HG02938 (cell line): Measurements from ENCODE around the gene RALGPS2.
A peak's percentile ranks its signal among the peaks of the same experiment; 100 is the strongest.
"Not testable (repeated sequence)": the region's sequence is repeated elsewhere in the genome, so short reads cannot be mapped to it uniquely, and the experiment has no call there.

ENCODE experiments used
- ATAC-seq: cut with Tn5 transposase; IDR thresholded peaks from one replicate; pipeline ENCODE4 v1.9.1; 2021; ENCODE audit warnings: mild to moderate bottlenecking, moderate library complexity; ENCODE audit not compliant: unreplicated experiment

RALGPS2 gene

GRCh38 chr1:178723546-178723945, 1.5 kb upstream of the RALGPS2 start:
- no peak for ATAC-seq

DNA sequence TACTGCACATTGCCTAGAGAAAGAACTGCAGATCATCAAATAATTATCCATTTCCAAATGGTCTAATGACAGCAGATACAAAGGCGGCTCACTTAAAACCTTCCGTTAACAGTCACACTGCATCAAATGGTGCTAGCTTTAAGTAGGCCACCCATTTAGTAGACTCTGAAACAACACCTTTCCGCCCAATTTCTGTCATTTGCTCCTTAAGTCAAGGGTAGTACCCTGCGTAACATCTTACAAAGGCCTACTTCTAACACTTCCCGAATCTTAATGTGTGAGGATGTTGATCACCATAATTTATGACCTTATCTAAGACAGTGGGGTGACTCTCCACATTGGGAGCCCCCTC, 692 bp upstream of the RALGPS2 start:
- ATAC-seq = no peak

DNA sequence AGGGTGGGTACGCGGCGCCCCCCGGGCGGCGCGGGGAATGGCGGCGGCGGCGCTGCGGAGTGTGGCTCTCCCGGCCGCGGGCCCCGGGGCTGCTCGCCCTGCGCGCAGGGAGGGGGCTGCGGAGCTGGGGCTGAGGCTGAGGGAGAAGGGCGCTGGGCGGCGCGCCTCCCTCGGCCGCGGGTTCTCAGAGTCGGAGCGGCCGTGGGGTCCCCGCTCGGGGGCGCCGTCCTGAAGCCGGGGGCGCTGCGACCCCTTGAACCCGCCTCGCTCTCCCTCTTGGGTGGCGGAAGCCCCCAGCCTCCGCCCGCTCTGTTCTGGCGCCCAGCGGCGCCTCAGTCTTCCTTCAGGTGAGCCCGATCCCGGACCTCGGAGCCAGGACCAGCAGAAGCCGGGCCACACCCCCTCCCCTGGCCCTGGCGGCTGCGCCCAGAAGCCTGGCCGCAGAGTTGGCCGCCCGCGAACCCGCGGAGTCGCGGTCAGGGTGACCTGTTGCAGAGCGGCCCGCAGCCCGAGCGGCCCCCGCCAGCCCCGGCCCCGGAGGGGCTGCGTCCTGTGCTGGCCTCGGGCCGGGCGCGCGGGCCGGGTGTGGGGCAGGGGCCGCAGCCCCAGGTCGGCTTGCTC, 532 bp downstream of the RALGPS2 start:
- ATAC-seq = peak; percentile 43

DNA sequence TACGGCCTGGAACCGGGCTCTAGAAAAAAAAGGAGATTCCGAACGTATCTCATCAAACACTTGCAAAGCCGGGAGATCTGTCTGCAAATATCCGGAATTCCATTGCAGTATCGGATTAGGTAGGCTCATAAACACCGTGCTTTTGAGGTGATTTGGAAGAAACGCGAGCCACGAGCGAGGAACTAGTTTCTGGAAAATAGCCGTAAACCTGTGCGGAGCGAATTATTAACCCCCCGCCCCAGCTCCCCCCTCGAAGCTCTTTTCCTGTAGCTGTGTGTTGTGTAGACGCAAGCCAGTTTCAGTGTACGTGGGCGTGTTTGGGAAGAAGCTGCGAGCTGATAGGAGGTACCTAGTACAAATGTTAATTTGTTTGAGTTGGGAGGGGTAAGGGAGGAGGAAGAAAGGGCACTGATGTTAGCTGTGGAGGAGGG, 1.1 kb downstream of the RALGPS2 start:
- ATAC-seq = peak; percentile 59

DNA sequence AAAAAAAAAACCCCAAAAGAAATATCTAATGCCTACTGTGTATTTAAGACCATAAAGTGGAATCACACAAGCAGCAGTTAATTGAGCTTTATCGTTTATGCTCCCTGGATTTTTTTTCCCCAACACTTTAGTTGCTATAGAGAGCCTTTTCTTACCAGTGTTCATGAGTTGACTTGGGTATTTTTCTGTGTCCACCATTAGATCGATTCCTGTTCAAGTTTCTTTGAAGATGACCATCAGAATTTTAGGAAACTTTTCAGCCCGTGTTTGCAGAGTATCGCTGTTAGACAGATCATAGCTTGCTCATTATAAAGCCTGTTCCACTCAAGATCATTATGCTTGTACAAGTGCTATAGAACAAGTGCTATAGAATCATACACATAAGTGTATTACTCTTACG, 1.5 kb downstream of the RALGPS2 start:
- ATAC-seq = no peak

GRCh38 chr1:178727014-178727895, 2.2 kb downstream of the RALGPS2 start:
- no peak for ATAC-seq

DNA sequence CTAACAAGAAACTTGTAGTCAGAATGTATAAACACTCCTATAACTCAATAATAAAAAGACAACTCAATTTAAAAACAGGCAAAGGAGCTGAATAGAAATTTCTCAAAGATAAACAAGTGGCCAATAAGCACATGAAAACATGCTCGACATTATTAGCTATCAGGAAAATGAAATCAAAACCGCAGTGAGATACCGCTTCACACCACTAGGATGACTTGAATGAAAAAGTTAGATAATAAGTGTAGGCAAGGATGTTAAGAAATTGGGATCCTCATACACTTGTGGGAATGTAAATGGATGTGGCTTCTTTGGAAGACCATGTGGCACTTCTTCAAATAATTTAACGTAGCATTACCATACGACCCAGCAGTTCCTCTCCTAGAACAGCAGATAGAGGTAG, 8.9 kb downstream of the RALGPS2 start:
- no peak for ATAC-seq

DNA sequence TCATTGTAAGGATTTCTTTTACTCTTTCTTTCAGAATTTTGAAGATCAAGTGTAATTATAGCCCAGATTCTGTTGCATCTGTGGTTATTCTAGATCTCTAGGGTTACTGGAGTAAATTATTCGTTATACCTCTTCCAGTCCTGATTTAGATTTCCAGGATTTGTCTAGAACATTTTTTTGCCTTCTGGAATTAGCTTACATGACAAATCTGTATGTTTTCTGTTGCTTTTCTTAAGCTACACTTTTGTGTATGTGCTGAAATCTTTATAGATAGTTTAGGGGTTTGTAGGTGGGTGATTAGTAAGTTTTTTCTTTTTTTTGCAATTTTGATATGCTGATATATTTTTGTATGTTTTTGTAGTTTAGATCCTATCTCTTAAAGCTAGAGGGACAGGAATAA, 13.7 kb downstream of the RALGPS2 start:
- no peak for ATAC-seq

- no peak for ATAC-seq
Measured at GRCh38 chr1:178739285-178740045, 14.4 kb downstream of the RALGPS2 start.

GRCh38 chr1:178740491-178740890, 15.4 kb downstream of the RALGPS2 start:
- no peak for ATAC-seq

GRCh38 chr1:178740924-178741323, 15.9 kb downstream of the RALGPS2 start:
- ATAC-seq = no peak

DNA sequence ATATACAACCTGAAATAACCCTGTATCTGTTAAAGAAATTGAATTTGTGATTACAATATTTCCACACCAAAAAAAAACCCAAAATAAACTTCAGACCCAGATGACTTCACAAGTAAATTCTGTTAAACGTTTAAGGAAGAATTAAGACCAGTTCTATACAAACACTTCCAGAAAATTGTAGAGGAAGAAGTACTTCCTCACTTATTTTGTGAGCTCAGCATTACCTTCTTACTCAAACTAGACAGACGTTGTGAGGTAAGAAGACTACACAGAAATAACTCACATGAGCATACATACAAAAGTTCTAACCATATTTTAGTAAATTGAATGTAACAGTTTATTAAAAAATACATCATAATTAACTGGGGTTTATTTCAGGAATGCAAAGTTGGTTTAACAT, 18.8 kb downstream of the RALGPS2 start:
- no peak for ATAC-seq

DNA sequence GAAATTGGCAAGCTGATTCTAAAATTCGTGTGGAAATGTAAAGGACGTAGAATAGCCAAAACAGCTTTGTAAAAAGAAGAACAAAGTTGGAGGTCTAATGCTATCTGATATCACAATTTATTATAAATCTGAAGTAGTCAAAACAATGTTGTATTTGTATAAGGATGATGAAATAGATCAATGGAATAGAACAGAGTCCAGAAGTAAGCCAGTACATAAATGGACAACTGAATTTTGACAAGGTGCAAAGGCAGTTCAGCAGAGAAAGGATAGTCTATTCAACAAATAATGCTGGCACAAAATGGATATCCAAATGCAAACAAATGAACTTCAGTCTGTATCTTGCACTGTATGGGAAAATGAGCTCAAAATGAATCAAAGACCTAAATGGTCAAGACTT, 20.2 kb downstream of the RALGPS2 start:
- no peak for ATAC-seq

GRCh38 chr1:178746345-178746744, 21.3 kb downstream of the RALGPS2 start:
- no peak for ATAC-seq

DNA sequence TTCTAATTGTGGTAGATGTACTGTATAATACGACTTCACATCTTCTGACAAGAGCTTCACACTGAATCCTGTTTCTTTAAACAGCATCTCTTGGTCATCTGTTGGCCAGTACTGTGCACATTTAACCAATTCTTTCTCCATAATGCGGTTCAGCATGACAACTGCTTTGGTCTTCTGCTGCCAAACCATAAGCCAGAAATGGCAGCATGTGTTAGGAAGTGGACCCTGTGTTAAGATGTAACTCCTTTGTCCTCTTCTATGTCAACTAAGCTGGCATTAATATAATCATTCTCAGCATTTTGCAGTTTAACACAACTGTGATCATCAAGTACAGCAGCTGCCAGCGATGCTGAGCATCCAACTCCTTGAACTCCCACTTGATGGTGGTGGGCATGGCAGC, 22.3 kb downstream of the RALGPS2 start:
- ATAC-seq = not testable (repeated sequence)

- ATAC-seq = no peak
Measured at GRCh38 chr1:178749581-178750166, 24.6 kb downstream of the RALGPS2 start.

DNA sequence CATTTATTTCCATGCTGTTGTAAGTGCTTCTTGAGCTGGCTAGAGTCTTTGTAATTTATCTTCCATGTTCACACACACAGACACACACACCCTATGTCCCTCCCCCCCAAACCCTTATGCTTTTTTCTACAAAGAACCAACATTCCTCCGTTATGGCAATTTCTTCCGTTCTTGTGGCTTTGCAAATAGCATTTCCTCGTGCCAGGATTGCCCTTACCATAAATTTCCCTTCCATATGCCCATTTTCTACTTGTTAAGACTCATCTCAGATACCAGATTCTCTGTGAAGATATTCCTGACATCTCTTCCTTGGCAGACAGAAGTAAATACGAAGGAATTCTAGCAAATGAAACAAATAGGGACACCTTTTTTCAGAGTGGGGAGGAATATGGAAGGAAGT, 26.0 kb downstream of the RALGPS2 start:
- ATAC-seq = no peak

GRCh38 chr1:178752891-178753290, 27.8 kb downstream of the RALGPS2 start:
- no peak for ATAC-seq

DNA sequence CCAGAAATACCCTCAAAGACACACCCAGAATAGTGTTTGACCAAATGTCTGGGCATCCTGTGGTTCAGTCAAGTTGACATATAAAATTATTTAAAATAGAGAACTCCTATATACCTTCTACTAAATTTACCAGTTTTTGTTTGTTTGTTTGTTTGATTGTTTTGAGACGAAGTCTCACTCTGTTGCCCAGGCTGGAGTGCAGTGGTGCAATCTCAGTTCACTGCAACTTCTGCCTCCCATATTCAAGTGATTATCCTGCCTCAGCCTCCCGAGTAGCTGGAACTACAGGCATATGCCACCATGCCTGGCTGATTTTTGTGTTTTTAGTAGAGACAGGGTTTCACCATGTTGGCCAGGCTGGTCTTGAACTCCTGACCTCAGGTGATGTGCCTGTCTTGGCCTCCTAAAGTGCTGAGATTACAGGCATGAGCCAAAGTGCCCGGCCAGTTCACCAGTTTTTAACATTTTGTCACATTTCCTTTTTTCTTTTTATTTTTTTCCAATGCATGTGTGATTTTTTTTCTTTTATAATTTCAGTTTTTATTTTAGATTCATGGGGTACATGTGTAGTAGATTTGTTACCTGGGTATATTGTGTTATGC, 29.7 kb downstream of the RALGPS2 start:
- ATAC-seq = not testable (repeated sequence)

GRCh38 chr1:178768423-178768822, 43.4 kb downstream of the RALGPS2 start:
- no peak for ATAC-seq

- no peak for ATAC-seq
Measured at GRCh38 chr1:178772952-178773351, 47.9 kb downstream of the RALGPS2 start.
